ENCODE data around the gene MRPL37.

DNA sequence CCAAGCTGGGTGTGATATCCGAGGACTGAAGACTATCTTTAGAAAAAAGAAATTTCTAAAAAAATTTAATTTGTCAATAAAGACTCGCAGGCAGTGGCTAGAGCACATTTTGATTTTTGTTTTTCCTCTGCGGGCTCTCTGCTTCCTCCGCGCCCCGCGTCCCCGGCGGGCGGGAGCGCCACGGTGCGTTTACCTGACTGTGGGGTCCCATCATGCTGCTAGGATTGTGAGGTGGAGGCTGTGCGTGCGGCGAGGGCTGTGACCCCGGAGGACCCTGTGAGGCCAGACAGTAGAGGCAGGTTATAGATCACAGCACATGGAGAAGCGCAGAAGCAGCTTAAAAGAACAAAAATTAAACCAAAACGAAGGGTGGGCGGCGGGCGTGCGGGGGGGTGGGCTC, 57.9 kb downstream of the MRPL37 start:
- TF ChIP-seq, protein P1, sequence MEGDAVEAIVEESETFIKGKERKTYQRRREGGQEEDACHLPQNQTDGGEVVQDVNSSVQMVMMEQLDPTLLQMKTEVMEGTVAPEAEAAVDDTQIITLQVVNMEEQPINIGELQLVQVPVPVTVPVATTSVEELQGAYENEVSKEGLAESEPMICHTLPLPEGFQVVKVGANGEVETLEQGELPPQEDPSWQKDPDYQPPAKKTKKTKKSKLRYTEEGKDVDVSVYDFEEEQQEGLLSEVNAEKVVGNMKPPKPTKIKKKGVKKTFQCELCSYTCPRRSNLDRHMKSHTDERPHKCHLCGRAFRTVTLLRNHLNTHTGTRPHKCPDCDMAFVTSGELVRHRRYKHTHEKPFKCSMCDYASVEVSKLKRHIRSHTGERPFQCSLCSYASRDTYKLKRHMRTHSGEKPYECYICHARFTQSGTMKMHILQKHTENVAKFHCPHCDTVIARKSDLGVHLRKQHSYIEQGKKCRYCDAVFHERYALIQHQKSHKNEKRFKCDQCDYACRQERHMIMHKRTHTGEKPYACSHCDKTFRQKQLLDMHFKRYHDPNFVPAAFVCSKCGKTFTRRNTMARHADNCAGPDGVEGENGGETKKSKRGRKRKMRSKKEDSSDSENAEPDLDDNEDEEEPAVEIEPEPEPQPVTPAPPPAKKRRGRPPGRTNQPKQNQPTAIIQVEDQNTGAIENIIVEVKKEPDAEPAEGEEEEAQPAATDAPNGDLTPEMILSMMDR (IDR thresholded peaks at IDR 0.05), result no peak
- TF ChIP-seq POLR2A (IDR thresholded peaks at IDR 0.05), result no peak

All from adrenal gland (tissue), 5 donors.